Gastroesophageal sphincter (tissue), 3 donors: ENCODE measurements around the gene FBXO8.

Source experiments
- CTCF ChIP-seq, 4 experiments: fragments of 200-600 bp in 2 of 4; fragments of 450-650 bp in 2 of 4; sonication (generic) in 1 of 4; IDR thresholded peaks; one replicate each; pipeline ENCODE4 v1.5.1; 2017 to 2019; ENCODE audit warnings: antibody characterized with exemption in 4 of 4, mild to moderate bottlenecking in 2 of 4, moderate library complexity in 2 of 4
- POLR2A ChIP-seq, 2 donors: fragments of 450-650 bp; IDR thresholded peaks; one replicate each; pipeline ENCODE4 v1.6.1; 2017; ENCODE audit warnings: antibody characterized with exemption in 2 of 2, mild to moderate bottlenecking in 2 of 2, moderate library complexity in 1 of 2
- POLR2AphosphoS5 ChIP-seq: sonication (generic); formaldehyde crosslinking; IDR thresholded peaks from one replicate; pipeline ENCODE4 v1.6.1; 2017; ENCODE audit warnings: antibody characterized with exemption

GRCh38 chr4:174198828-174199227, 84.6 kb downstream of the FBXO8 start:
- TF ChIP-seq POLR2A (IDR thresholded peaks at IDR 0.05), result no peak
- peak; percentile 80 for TF ChIP-seq POLR2AphosphoS5
- TF ChIP-seq CTCF (IDR thresholded peaks at IDR 0.05), result no peak
